WERI-Rb-1 (cell line): ENCODE data around the gene KLF2.

ENCODE experiments used
- DNase-seq: peaks from one replicate; pipeline ENCODE4 v3.0.0-alpha.2; 2020
- H3K27ac ChIP-seq: fragments of 250-450 bp; sonication (Bioruptor Pico); 2 replicates; pipeline ENCODE4 v1.5.1; 2020; ENCODE audit warnings: mild to moderate bottlenecking, moderate library complexity
- H3K27me3 ChIP-seq: fragments of 250-450 bp; sonication (Bioruptor Pico); 2 replicates; pipeline ENCODE4 v1.5.1; 2021; ENCODE audit warnings: mild to moderate bottlenecking, low read depth, moderate library complexity; ENCODE audit not compliant: insufficient read depth, severe bottlenecking
- H3K36me3 ChIP-seq: fragments of 250-450 bp; sonication (Bioruptor Pico); 2 replicates; pipeline ENCODE4 v1.5.1; 2020; ENCODE audit warnings: mild to moderate bottlenecking, moderate library complexity
- H3K4me3 ChIP-seq: 2 replicates; pipeline ENCODE4 v1.5.1; 2011; ENCODE audit warnings: low read depth, mild to moderate bottlenecking, control low read depth, low read length
- H3K9me3 ChIP-seq: fragments of 250-450 bp; sonication (Bioruptor Pico); 2 replicates; pipeline ENCODE4 v1.5.1; 2021; ENCODE audit warnings: mild to moderate bottlenecking, moderate library complexity; ENCODE audit not compliant: severe bottlenecking
- CTCF ChIP-seq: IDR thresholded peaks from 2 replicates; pipeline ENCODE4 v1.5.1; 2011; ENCODE audit warnings: low read depth, mild to moderate bottlenecking, control low read depth, inconsistent platforms, low read length

KLF2 gene

DNA sequence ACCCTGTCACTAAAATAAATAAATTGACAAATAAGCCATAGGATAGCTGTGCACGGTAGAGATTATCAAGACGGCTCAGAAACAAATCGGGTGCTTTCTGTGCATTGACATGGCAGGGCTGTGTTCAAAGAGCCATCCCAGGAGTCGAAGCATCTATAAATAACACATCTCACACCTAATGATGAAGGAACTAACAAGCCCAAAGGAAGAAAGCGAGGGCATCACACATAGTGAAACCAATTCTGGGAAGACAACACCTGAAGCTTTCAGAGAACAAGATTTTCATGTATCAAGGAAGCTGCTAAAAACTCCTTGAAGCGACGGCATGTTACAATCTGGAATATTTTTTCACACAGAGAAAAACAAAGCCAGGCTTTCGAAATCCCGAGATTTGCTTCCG, 36.1 kb downstream of the KLF2 start:
- DNase-seq, result no peak
- Histone ChIP-seq H3K27ac (no peak overlapping the region), H3K27me3 (no peaks in the 10 kb centered on the region), H3K36me3 (peaks cover 3% of the 10 kb centered on the region; the same call in 1 of the 2 replicates), H3K4me3 (no peak overlapping the region), H3K9me3 (no peaks in the 10 kb centered on the region)
- no peak for TF ChIP-seq CTCF

GRCh38 chr19:16361254-16361653, 36.6 kb downstream of the KLF2 start:
- Histone ChIP-seq H3K27me3 (no peaks in the 10 kb centered on the region), H3K27ac (no peak overlapping the region), H3K9me3 (no peaks in the 10 kb centered on the region), H3K36me3 (peaks cover 3% of the 10 kb centered on the region; the same call in 1 of the 2 replicates), H3K4me3 (no peak overlapping the region)
- no peak for TF ChIP-seq CTCF
- DNase-seq, result no peak

DNA sequence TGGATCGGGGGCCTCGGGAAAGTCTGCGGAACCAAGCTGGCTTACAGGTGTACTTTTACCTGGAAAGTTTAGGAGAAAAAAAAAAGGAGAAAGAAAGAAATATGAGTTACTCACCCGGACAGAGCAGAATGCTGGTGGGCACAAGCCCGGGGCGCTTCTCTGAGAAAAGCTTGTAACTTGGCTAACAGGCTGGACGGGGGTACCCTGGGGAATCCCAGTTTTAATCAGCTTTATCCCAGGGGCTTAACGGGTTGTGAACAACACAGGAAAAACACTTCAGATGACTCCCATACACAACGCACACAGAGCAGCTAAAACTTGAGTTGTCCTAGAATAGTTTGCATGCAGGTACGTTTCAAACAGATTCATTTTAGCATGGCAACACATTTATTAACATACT, 37.3 kb downstream of the KLF2 start:
- DNase-seq, result peak; percentile 60
- no peaks in the 10 kb centered on the region for H3K9me3 ChIP-seq
- no peak for TF ChIP-seq CTCF
- no peak overlapping the region for H3K27ac ChIP-seq
- H3K4me3 ChIP-seq, result no peak overlapping the region
- peaks cover 3% of the 10 kb centered on the region; the same call in 1 of the 2 replicates for H3K36me3 ChIP-seq
- no peaks in the 10 kb centered on the region for H3K27me3 ChIP-seq

- peak; percentile 20 for DNase-seq
- TF ChIP-seq CTCF, result no peak
- no peak overlapping the region for H3K27ac ChIP-seq
- no peaks in the 10 kb centered on the region for H3K9me3 ChIP-seq
- H3K36me3 ChIP-seq, result peaks cover 3% of the 10 kb centered on the region; the same call in 1 of the 2 replicates
- H3K4me3 ChIP-seq, result no peak overlapping the region
- H3K27me3 ChIP-seq, result no peaks in the 10 kb centered on the region
Measured at GRCh38 chr19:16363133-16363851, 38.7 kb downstream of the KLF2 start.

- Histone ChIP-seq H3K36me3 (peaks cover 3% of the 10 kb centered on the region; the same call in 1 of the 2 replicates), H3K4me3 (no peak overlapping the region), H3K27ac (no peak overlapping the region), H3K27me3 (no peaks in the 10 kb centered on the region), H3K9me3 (no peaks in the 10 kb centered on the region)
- no peak for TF ChIP-seq CTCF
- DNase-seq, result no peak
Measured at GRCh38 chr19:16363852-16364230, 39.2 kb downstream of the KLF2 start.
